Gastrocnemius medialis (tissue), 4 donors: Measurements from ENCODE around the gene UBN2.

Source experiments
- CTCF ChIP-seq, 5 experiments: fragments of 450-650 bp in 3 of 5; fragments of 200-600 bp in 2 of 5; sonication (generic) in 2 of 5; IDR thresholded peaks in 4 of 5; conservative IDR thresholded peaks in 1 of 5; 1 replicate in 4 of 5; 2 replicates in 1 of 5; pipeline ENCODE4 v1.5.1; 2016 to 2019; ENCODE audit warnings: antibody characterized with exemption in 5 of 5, mild to moderate bottlenecking in 3 of 5, moderate library complexity in 3 of 5
- POLR2A ChIP-seq, 2 donors: fragments of 450-650 bp; IDR thresholded peaks; one replicate each; pipeline ENCODE4 v1.6.1; 2017; ENCODE audit warnings: antibody characterized with exemption in 2 of 2, mild to moderate bottlenecking in 2 of 2, moderate library complexity in 2 of 2

GRCh38 chr7:139249179-139249810 is 18.3 kb downstream of the UBN2 start:
- TF ChIP-seq POLR2A (IDR thresholded peaks at IDR 0.05): no peak
- TF ChIP-seq CTCF (IDR thresholded peaks at IDR 0.05 in 4 of 5, conservative IDR thresholded peaks at IDR 0.05 in 1 of 5): no peak
